ENCODE results near the gene NTRK2.

NTRK2 gene

GRCh38 chr9:84736536-84736935 lies 67.0 kb downstream of the NTRK2 start:
- DNase-seq = no peak

GRCh38 chr9:84738353-84738752 lies 68.8 kb downstream of the NTRK2 start:
- no peak for DNase-seq

- no peak for DNase-seq
Observed at GRCh38 chr9:84742261-84742660, 72.7 kb downstream of the NTRK2 start.

GRCh38 chr9:84744195-84744594 lies 74.7 kb downstream of the NTRK2 start:
- DNase-seq = no peak

- DNase-seq = no peak
Observed at GRCh38 chr9:84744726-84745125, 75.2 kb downstream of the NTRK2 start.

GRCh38 chr9:84748112-84748511 lies 78.6 kb downstream of the NTRK2 start:
- DNase-seq = no peak

GRCh38 chr9:84750152-84750865 lies 80.8 kb downstream of the NTRK2 start:
- DNase-seq = no peak

GRCh38 chr9:84751921-84752320 lies 82.4 kb downstream of the NTRK2 start:
- DNase-seq = no peak

GRCh38 chr9:84754461-84754860 lies 84.9 kb downstream of the NTRK2 start:
- DNase-seq = no peak

GRCh38 chr9:84754881-84755280 lies 85.4 kb downstream of the NTRK2 start:
- no peak for DNase-seq

GRCh38 chr9:84755380-84755779 lies 85.9 kb downstream of the NTRK2 start:
- DNase-seq = no peak

- no peak for DNase-seq
Observed at GRCh38 chr9:84756171-84756570, 86.6 kb downstream of the NTRK2 start.

- no peak for DNase-seq
Observed at GRCh38 chr9:84756731-84757130, 87.2 kb downstream of the NTRK2 start.

GRCh38 chr9:84758817-84759216 lies 89.3 kb downstream of the NTRK2 start:
- no peak for DNase-seq

GRCh38 chr9:84759300-84759750 lies 89.8 kb downstream of the NTRK2 start:
- DNase-seq = no peak

GRCh38 chr9:84759804-84760203 lies 90.3 kb downstream of the NTRK2 start:
- DNase-seq = no peak

GRCh38 chr9:84761137-84761808 lies 91.7 kb downstream of the NTRK2 start:
- no peak for DNase-seq

- no peak for DNase-seq
Observed at GRCh38 chr9:84772511-84772910, 103.0 kb downstream of the NTRK2 start.

- DNase-seq = no peak
Observed at GRCh38 chr9:84773022-84773421, 103.5 kb downstream of the NTRK2 start.

GRCh38 chr9:84775056-84775643 lies 105.6 kb downstream of the NTRK2 start:
- DNase-seq = no peak

- DNase-seq = no peak
Observed at GRCh38 chr9:84778570-84778969, 109.0 kb downstream of the NTRK2 start.

- no peak for DNase-seq
Observed at GRCh38 chr9:84779883-84780282, 110.4 kb downstream of the NTRK2 start.

- no peak for DNase-seq
Observed at GRCh38 chr9:84780385-84780784, 110.9 kb downstream of the NTRK2 start.

- DNase-seq = peak; percentile 5 to 27 (median 12)
Observed at GRCh38 chr9:84781458-84781857, 111.9 kb downstream of the NTRK2 start.
